GM18909 (cell line): ENCODE data around the gene MT1HL1.
"Not testable (repeated sequence)": the region's sequence is repeated elsewhere in the genome, so short reads cannot be mapped to it uniquely, and the experiment has no call there.

Experiments
- ATAC-seq: cut with Tn5 transposase; IDR thresholded peaks from one replicate; pipeline ENCODE4 v1.9.1; 2021; ENCODE audit warnings: mild to moderate bottlenecking; ENCODE audit not compliant: unreplicated experiment, poor library complexity

The MT1HL1 gene

GRCh38 chr1:236981431-236981830, 22.8 kb downstream of the MT1HL1 start:
- not testable (repeated sequence) for ATAC-seq

GRCh38 chr1:236980673-236981072, 23.6 kb downstream of the MT1HL1 start:
- no peak for ATAC-seq

GRCh38 chr1:236979149-236979900, 24.9 kb downstream of the MT1HL1 start:
- no peak for ATAC-seq

GRCh38 chr1:236978740-236979139, 25.5 kb downstream of the MT1HL1 start:
- ATAC-seq = no peak

- ATAC-seq = no peak
These were observed 28.8 kb downstream of the MT1HL1 start for GRCh38 chr1:236975461-236975860.

GRCh38 chr1:236974025-236974424, 30.2 kb downstream of the MT1HL1 start:
- not testable (repeated sequence) for ATAC-seq

- no peak for ATAC-seq
These were observed 37.6 kb downstream of the MT1HL1 start for GRCh38 chr1:236966636-236967035.

- no peak for ATAC-seq
These were observed 40.3 kb downstream of the MT1HL1 start for GRCh38 chr1:236963920-236964319.

GRCh38 chr1:236959112-236959511, 45.1 kb downstream of the MT1HL1 start:
- ATAC-seq = no peak

- no peak for ATAC-seq
These were observed 47.0 kb downstream of the MT1HL1 start for GRCh38 chr1:236957235-236957634.
